Pons (tissue), 1 donor: Measurements from ENCODE around the gene GSTA4.

Source experiments
- DNase-seq: peaks from one replicate; pipeline ENCODE4 v3.0.0-alpha.2; 2016; ENCODE audit warnings: low spot score

GSTA4 gene

DNA sequence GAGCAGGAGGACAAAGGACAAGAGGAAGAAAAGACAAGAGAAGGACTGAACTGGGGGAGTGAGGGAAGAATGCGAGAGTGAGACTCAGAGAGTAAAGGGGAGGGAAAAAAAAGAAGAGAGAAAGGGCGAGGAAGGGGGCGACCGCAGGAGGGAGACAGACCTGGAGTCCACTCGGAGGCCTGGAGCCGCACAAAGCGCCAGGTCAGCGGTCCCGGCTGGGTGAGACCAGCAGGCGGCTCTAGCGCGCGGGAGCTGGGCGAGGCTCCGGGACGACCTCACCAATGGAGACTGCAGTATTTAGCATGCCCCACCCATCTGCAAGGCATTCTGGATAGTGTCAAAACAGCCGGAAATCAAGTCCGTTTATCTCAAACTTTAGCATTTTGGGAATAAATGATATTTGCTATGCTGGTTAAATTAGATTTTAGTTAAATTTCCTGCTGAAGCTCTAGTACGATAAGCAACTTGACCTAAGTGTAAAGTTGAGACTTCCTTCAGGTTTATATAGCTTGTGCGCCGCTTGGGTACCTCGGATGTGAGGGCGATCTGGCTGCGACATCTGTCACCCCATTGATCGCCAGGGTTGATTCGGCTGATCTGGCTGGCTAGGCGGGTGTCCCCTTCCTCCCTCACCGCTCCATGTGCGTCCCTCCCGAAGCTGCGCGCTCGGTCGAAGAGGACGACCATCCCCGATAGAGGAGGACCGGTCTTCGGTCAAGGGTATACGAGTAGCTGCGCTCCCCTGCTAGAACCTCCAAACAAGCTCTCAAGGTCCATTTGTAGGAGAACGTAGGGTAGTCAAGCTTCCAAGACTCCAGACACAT lies at the start of gene GSTA4:
TSS of gene GSTA4 (minus strand) at position 196 of the 824 bp plus-strand sequence. CDS start 1,041 bp downstream, outside the sequence.
- peak; percentile 99 for DNase-seq

DNA sequence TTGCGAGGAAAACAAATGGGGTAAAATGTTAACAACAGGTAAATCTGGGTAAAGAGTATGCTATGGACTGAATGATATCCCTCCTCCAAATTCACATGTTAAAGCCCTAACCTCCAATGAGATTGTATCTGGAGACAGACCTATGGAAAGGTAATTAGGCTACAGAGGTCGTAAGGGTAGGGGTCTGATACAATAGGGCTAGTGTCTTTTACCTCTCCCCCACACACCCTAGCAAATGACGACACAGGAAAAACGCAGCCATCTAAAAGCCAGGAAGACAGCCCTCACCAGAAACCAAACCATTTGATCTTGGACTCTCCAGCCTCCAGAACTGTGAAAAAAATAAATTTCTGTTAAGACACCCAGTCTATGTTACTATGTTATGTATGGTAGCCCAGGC lies 49.5 kb upstream of the GSTA4 start:
- no peak for DNase-seq

GRCh38 chr6:53044071-53044470 lies 49.0 kb upstream of the GSTA4 start:
- no peak for DNase-seq

GRCh38 chr6:53043581-53043980 lies 48.5 kb upstream of the GSTA4 start:
- DNase-seq: no peak

DNA sequence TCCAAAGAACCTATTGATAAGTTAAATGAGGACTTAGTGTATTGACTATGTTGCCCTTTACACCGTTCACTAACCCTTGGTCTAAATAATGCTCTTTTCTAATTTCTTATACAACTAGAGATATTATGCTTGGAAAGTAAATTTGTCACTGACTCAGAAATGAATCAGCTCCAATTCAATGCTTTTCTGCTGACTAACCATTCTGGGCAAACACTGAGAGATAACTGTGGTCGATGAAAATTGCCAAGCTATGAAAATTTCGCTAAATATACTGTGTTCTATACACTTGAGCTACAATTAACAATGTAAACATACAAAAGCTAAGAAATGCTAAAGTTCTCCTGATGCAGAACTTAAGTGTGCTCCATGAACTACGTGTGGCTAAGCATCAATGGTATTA lies 47.0 kb upstream of the GSTA4 start:
- DNase-seq: no peak

- DNase-seq: no peak
These were observed 46.3 kb upstream of the GSTA4 start for GRCh38 chr6:53041356-53041755.

DNA sequence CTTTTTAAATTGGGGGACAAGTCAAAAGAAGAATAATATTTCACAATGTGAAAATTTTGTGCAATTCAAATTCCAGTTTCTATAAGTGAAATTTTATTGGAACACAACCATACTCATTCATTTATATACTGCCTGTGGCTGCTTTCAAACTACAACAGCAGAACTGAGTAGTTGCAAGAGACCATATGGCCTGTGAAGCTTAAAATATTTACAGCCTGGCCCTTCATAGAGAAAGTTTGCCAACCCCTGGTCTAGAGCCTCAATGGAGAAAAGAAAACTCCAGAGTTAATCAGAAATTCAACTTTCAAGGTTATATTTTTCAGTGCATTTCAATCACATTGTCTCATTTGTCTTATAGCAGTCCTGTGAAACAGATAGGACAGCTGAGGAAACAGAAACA lies 43.5 kb upstream of the GSTA4 start:
- no peak for DNase-seq

DNA sequence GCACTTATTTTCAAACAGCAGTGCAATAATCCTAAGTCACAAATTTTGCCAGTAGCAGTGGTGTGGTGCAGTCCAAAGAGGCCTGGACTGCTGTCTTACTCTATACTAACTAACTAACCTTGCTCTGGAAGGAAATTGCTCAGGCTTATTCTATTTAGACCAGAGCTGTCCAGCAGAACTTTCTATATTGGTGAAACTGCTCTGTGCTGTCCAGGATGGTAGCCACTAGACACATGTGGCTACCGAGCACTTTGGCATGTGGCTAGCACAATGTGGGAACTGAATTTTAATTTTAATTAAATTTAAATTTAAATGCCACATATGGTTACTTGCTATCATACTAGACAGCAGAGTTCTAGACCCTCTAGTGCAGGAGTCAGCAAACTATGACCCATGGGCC lies 43.1 kb upstream of the GSTA4 start:
- no peak for DNase-seq

DNA sequence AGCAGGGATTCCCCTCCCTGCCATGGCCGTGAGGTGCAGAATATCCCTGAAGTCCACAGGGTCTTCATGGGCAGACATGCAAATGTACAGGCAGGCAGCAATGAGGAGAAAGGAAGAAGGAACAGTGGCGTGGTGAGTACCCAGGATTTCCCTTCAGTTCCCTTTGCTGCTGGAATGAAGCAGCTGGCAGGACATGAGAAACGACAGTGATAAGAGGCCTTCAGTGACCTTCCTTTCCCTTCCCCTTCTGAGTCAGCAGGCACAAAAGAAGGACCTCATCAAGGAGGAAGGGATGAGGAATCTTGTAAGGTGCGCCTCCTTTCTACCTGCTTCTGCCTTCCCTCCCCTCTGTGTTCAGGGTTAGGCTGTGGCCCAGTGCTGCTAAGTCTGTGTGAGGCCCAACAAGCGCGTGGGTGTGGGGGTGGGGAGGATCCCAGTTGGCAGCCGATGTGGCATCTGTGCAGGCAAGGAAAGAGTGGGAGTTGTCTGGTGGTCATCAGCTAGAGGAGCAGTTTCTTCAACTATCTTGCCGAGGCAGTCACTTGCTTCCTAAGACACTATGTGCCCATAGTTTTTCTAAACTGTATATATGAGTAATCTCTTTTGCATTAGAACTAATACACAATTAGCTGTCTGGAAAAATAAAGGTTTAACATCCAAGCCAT lies 40.6 kb upstream of the GSTA4 start:
- DNase-seq: no peak

GRCh38 chr6:53033764-53034163 lies 38.7 kb upstream of the GSTA4 start:
- no peak for DNase-seq

DNA sequence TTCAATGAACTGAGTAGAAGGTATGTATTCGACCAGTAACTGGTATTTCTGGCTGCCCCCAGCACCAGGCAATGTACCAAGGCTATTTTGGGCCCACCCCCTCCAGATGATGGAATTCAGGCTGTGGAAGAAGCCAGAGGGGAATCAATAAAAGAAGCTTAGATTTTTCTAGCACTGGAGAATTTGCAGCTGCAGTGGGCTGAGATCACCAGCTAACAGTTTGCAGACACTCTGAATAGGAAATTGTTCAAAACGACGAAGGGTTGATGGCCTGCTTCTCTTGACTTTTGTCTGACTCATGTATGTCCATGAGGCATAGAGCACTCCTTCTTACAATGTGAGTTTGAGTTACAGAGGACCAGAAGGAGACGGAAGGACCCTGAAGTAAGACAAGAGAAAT lies 37.8 kb upstream of the GSTA4 start:
- peak; percentile 93 for DNase-seq

GRCh38 chr6:53031281-53031680 lies 36.2 kb upstream of the GSTA4 start:
- DNase-seq: peak; percentile 76

DNA sequence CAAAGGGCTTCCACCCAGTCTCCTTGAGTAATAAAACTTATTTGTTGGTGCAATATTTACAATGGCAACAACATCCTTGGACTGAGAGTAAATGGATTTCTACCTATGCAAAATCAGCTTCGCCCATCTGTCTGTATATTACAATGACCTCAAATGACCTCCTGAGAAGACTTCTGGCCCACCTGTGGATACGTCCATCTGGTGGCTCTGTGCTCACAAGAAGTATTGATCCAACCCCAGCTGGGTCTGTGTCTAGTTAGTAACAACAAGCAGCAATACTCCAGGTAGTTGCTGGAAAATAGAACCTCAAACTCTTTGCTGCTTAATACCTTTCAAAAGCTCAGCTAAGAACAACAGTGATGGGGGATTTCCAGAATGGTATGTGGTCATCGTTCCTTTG lies 34.7 kb upstream of the GSTA4 start:
- DNase-seq: no peak

DNA sequence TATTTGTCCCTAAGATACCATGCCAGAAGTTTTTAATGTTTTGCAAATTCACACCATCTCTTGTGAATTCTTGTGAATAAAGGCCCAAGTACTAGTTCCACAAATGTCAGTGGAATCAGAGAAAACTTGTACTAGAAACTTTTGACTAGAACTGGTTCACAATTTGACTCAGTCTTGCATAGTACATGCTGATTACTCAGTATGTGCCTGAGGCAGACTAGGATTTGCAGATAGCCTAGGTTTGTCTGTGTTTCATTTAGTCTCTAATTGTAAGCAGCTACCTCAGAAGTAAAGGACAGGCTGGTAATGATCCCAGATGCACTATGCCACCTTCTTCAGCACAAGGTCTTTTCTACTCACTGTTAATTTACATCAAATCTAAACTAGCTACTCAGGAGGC lies 34.2 kb upstream of the GSTA4 start:
- no peak for DNase-seq

GRCh38 chr6:53028467-53028866 lies 33.4 kb upstream of the GSTA4 start:
- DNase-seq: no peak

DNA sequence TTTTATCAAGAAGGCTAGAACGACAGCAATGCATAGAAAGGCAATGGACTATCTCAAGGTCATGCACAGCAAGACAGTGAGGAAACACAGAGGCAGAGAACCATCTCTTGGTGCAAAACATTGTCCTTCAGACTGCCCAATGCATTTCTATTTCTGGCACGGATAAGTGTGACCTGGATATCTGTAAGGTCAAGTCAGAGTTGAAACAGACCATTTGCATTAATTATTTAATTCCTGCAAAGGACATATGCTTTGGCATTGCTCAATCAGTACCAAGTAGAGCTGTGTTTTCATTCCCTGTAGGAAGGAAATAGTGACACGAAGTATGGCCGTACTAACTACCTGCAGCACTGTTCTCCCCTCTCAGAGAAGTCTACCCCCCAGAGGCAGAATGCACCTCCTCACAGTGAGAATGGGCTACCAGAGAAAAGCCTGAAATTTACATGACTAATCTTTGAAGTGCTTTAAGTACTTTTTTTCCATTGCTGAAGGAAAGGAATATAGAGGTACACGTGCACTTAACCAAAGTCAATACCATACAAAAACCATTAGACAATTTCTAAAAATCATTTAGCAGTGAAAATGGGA lies 32.1 kb upstream of the GSTA4 start:
- DNase-seq: no peak

- no peak for DNase-seq
These were observed 31.4 kb upstream of the GSTA4 start for GRCh38 chr6:53026526-53026925.

- peak; percentile 97 for DNase-seq
These were observed 28.2 kb upstream of the GSTA4 start for GRCh38 chr6:53023323-53023722.

DNA sequence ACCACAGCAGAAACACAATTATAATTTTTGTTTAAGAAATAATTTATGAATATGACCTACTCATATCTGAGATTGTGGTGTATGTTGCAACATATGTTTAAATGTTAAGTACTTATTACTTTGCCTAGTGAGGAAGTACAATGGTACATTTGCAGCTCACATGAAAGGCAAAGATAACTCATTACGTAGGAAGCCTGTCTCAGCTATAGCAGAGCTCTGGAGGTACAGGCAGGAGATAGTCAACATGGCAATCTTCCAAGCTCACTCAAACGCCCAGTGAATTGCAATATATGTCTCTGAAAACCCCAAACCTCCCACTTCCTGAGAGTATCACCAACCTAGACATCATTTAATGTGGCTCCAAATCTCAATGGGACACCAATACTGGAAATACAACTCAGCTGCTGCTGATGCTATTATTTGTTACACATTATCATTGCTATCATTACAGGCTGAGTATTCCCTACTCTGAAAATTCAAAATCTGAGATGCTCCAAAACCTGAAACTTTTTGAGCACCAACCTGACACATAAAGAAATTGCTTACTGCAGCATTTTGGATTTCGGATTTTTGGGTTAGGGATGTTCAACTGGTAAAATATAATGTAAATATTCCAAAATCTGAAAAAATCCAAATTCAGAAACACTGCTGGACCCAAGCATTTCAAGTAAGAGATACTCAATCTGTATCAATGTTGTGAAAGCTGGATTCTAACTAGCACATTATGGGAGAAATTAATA lies 25.1 kb upstream of the GSTA4 start:
- DNase-seq: no peak

- DNase-seq: no peak
These were observed 23.4 kb upstream of the GSTA4 start for GRCh38 chr6:53018446-53018845.

GRCh38 chr6:53015486-53015885 lies 20.4 kb upstream of the GSTA4 start:
- no peak for DNase-seq

DNA sequence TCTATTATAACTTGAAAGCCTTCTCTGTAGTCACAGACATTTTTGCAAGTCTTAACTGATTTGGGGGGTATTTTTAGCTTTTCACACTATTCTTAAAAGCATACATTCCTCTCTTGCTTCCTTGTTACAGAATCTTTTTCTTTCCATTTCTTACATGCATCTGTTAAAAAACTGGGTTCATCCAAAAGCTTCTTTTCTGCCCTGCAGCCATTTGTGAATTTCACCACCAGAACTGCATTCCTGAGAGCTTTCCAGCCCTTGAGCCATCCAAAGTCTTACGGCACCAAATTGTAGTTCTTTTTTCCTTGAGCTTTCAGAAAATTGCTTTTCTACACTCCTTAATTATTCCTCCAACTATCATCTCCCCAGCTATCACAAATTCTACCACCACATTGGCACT lies 19.7 kb upstream of the GSTA4 start:
- DNase-seq: no peak

- DNase-seq: no peak
These were observed 19.0 kb upstream of the GSTA4 start for GRCh38 chr6:53014063-53014462.
